Activated T-cell treated with anti-CD3 and anti-CD28 coated beads for 1 hour (primary cell): ENCODE data around the gene CPA2.

Experiments
- DNase-seq: peaks from one replicate; pipeline ENCODE4 v3.0.0-alpha.2; 2020; ENCODE audit warnings: low read depth

CPA2 gene

DNA sequence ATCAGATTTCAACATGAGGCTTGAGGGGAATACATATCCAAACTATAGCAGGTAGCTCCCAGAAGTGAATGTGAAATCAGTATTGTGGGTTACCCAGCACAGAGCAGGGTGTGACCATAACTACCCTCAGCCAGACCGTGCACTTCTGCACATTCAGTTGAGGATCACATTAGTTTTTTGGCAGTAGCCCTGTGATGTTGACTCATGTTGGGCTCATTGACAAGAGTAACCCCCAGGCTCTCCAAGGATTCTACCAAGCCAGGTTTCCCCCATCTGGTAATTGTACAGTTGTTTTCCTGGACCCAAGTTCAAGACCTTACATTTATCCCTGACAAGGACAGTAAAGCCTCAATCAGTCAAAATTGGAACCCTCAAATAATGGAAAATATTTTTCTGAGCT lies 14.6 kb downstream of the CPA2 start:
- DNase-seq = no peak

DNA sequence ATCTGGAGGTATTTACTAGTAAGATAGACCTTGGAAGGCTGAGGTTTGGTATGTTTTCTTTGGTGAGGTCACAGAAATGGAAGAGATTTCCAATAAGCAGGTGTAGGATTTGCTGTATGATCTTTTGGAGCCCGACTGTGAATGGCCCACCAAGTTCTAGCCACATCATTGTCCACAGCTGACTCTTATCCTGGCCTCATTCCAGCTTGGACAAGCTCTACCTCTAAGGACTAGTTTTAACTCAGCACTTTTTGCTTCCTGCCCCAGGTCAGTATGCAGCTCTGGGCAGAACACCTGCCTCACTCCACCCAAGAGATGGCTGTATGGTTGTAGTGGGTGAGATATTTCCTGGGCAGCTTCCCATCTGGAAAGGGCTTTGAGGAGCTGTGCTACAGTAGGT lies 20.2 kb downstream of the CPA2 start:
- DNase-seq = no peak

DNA sequence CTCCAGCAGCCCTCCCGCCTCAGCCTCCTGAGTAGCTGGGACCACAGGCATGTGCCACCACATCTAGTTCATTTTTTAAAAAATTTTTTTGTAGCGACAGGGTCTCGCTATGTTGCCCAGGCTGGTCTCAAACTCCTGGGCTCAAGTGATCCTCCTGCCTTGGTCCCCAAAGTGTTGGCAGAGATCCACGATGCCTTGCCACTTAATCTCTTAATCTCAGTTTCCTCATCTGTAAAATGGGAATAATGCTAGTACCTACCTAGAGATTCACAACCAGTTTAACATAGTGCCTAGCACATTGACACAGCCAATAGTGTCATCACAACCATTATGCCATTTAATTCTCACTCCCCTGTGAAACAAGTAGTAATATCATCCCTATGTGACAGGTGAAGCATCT lies 21.5 kb downstream of the CPA2 start:
- no peak for DNase-seq

- DNase-seq = no peak
These were observed 22.2 kb downstream of the CPA2 start for GRCh38 chr7:130288829-130289228.

GRCh38 chr7:130289478-130289877 lies 22.8 kb downstream of the CPA2 start:
- no peak for DNase-seq

DNA sequence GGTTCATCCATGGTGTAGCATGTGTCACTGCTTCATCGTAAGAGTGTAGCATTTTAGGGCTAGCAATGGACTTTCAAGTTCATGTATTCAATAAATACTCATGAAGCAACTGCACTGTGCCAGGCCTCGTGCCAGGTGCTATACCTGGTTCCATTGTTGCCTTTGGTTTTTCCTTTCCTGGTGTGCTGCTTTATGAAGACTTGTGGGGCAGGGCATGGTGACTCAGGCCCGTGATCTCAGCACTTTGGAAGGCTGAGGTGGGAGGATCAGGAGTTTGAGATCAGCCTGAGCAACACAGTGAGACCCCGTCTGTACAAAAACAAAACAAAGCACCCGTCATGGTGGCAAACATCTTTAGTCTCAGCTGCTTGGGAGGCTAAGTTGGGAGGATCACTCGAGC lies 24.1 kb downstream of the CPA2 start:
- no peak for DNase-seq

- no peak for DNase-seq
These were observed 26.1 kb downstream of the CPA2 start, which contains the start of gene CPA4 for GRCh38 chr7:130292682-130293257. CPA4 (plus strand) TSS chr7:130293161; CDS start chr7:130293181, 20 bp downstream.

DNA sequence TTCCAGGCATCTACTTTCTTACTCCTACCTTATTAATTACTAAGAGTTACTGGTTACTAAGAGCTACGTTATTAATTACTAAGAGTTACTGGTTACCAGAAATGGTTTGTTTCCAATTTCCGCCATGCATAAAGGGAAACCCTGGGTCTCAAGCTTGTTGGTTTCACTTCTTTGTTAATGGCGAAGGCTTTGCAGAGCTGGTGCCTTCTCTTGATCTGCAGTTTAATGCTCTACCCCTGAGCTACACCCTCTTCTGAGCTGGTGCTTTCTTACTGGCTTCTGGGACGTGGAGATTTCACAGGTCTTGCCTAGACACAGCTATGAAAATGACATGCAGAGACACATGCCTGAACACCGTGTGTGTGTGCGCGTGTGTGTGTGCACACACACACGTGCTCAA lies 26.9 kb downstream of the CPA2 start:
- DNase-seq = no peak

GRCh38 chr7:130294314-130294713 lies 27.7 kb downstream of the CPA2 start:
- DNase-seq = no peak

- DNase-seq = no peak
These were observed 29.7 kb downstream of the CPA2 start for GRCh38 chr7:130296221-130296951.

GRCh38 chr7:130297628-130298543 lies 31.2 kb downstream of the CPA2 start:
- no peak for DNase-seq

DNA sequence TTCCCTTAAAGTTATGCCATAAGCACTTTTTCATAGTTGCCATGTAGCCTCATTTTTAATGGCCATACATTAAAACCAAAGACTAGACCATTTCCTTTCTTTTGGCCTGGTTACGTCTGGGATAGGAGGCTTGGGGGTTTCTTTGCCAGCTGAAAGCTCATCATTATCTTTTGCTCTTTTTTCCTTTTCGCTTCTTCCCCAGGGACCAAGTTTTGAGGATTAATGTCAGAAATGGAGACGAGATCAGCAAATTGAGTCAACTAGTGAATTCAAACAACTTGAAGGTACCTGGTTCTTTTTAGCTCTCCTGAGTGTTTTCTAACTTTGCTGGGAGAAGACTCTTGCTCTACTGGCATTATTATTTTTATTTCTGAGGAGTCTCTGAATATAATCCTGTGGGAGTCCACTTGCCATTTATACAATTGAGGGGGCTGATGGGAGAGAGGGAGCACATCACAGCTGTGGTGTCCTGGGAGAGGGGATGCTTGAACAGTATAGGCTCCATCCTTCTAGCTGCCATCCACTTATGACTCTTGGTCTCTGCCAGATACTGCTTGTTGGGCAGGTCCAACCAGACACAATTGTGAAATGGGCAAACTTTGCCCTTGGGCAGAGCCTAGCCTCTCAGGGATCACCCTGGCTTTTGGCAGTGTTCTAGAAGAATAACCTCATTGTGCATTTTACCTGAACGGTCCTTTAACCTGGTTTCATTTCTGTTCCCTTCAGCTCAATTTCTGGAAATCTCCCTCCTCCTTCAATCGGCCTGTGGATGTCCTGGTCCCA lies 32.1 kb downstream of the CPA2 start:
- DNase-seq = no peak

DNA sequence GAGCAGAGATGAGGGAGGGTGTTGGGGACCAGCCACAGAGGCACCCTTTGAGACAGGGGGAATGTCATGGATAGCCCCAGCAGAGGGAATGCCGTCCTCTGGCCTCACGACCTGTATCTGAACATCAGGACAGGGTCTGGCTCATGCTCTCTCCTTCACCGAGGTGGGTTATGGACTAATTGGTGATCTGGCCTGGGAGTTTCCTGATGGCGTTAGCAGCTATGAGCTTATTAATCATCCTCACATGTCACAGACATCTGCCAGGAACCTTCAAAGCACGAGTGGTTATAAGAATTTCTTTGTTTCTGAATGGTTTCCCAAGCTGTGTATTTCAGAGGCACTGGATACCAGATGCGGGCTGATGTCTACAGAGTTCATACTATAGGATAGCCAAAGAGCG lies 33.2 kb downstream of the CPA2 start:
- no peak for DNase-seq

DNA sequence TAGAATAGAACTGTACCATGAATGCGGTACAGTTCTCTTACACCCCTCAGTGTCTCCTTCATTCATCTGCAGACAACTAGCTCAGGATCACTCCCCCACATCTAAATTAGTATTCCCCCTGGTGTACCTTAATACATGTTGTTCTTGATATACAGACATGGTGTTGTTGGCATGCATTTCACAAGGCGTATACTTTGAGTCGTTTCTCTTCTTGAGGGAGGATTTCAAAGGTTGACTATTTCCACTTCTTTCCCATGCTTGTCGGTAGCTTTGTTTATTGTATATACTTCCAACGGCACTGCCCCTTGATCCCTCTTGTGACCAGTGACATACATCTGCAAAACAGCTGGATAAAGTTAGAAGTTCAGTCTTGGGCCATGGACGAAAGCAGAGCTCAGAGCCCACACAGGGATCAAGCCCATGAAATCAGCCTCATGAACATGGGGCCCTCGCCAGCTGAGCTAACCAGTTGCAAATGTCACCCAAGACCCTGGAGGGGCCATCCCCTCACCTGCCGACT lies 34.9 kb downstream of the CPA2 start:
- DNase-seq = no peak

DNA sequence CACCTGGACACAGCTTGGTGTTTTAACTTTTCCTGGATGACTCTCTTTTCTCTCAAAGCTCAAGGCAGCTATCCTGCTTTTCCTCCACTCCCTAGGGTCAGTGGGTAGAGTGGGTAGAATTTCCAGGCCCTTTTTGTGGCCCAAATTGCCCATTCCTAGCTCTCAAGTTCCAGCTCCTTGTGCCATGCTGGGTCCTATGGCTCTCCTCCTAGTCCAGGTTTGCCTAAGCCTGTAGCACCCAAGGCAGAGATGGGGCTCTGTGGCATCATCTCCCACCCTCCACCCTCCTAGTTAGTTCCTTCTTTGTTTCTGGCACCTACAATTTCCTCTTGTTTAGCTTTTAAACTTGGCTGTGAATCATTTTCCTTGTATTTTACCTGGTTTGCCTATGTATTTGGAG lies 36.0 kb downstream of the CPA2 start:
- DNase-seq = no peak

DNA sequence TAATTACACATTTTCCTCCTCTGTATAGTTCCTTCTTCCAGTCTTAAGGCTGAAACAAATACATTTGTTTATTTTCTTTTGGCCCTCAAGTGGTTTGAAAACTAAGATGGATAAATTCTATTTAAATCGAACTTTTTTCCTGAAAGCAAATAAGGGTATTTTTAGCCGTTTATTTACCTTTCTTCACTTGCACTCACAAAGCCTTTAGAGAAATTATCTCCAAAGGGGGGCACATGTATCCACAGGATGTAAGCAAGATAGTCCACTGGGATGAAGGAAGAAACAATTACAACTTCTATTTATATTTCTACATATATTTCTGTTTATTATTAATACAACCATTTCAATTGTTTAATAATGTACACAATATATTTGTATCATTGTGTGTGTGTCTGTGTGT lies 36.5 kb downstream of the CPA2 start:
- DNase-seq = no peak

DNA sequence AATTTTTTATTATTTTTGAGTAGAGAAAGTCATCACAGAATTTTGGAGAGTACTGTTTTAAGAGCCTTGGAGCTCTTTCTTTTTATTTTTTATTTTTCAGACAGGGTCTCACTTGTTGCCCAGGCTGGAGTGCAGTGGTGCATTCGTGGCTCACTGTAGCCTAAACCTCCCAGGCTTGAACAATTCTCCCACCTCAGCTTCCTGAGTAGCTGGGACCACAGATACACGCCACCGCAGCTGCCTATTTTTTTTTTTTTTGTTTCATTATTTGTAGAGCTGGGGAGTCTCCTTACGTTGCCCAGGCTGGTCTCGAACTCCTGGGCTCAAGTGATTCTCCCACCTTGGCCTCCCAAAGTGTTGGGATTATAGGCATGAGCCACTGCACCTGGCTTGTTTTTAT lies 36.9 kb downstream of the CPA2 start:
- DNase-seq = no peak

DNA sequence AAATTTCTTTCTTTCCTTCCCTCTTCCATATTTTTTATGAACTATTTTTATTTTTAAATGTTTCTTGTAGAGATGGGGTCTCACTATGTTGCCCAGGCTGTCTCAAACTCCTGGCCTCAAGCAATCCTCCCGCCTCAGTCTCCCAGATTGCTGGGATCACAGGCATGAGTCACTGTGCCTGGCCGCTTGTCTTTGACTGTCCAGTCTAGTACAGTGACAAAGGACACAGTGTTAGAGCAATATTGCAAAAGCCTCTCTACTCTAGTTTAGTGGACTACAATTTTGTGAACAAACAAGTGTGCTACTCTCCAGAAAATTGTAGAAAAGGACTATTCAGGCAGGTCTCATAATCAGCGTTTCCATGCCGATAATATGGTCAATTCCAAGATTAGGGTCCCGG lies 37.3 kb downstream of the CPA2 start:
- no peak for DNase-seq

DNA sequence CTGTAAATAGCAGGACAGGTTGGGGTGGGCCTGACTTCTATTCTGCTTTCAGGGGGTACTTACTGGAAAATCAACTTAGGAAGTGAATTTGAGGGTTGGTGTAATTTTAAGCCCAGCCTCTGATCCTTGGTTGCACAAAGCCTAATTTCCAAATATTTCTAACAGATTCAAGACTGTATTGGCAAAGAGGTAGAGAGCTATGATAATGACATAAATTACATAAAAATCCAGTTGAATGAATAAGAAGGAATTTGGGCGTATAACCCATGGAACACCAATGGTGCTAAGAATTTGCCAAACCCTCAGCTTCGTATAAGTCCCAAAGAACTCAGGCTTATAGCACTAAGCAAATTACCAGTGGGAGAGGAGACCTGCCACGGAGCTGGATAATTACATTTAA lies 38.2 kb downstream of the CPA2 start:
- no peak for DNase-seq

DNA sequence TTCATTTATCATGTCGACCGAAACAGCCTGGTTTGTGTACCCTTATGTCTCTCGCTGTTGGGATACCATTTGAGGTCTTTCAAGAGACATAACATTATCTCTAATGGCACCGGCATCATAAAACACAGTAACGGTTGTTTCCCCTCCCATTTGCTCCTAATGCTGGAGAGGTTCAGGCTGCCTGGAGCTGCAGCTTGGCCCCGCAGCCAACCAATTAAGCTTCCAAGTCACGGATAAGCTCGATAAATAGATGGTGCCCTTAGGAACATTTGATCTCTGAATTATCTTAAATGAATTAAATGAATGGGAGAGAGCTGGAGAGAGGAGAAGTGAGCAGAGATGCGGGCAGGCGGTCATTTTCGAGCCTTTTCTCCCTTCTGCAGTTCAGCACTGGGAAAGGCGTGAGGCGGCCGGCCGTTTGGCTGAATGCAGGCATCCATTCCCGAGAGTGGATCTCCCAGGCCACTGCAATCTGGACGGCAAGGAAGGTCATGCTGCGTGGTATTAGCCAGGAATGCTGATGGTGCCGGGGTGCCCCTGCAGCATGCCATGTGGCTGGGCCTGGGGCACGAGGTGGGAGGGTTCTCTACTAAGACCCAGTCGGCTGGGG lies 38.9 kb downstream of the CPA2 start:
- no peak for DNase-seq

GRCh38 chr7:130309986-130310385 lies 43.3 kb downstream of the CPA2 start:
- DNase-seq = no peak

- DNase-seq = no peak
These were observed 47.6 kb downstream of the CPA2 start for GRCh38 chr7:130314305-130314704.
